PC-9 (cell line): ENCODE data around the gene ETFA.

Experiments used
- EZH2 ChIP-seq: fragments of 200-600 bp; sonication (generic); IDR thresholded peaks from 2 replicates; pipeline ENCODE4 v1.8.0; 2017; ENCODE audit warnings: antibody characterized with exemption, low read depth
- TF ChIP-seq, protein P1 (sequence below): fragments of 200-600 bp; sonication (generic); conservative IDR thresholded peaks from 2 replicates; pipeline ENCODE4 v1.6.1; 2017; ENCODE audit warnings: mixed run types, antibody characterized with exemption, mild to moderate bottlenecking, moderate library complexity

DNA sequence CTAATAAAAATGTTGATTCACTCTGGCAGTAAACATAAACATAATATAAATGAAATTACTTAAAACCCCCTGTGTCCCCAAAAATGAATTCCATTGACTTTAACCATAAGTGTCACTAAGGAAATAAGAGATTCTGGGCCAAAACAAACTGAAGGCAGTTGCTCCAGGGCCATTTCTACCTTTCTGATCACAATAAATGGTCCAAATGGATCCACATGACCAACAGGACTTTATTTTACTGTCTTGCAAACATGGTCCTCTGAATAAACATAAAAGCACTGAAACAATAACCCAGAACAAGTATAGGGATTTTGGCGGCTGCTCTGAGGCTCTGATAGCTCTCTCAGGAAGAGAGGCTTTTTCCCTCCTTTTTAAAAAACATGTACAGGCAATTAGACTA is 77.3 kb downstream of the ETFA start:
- TF ChIP-seq, protein P1, sequence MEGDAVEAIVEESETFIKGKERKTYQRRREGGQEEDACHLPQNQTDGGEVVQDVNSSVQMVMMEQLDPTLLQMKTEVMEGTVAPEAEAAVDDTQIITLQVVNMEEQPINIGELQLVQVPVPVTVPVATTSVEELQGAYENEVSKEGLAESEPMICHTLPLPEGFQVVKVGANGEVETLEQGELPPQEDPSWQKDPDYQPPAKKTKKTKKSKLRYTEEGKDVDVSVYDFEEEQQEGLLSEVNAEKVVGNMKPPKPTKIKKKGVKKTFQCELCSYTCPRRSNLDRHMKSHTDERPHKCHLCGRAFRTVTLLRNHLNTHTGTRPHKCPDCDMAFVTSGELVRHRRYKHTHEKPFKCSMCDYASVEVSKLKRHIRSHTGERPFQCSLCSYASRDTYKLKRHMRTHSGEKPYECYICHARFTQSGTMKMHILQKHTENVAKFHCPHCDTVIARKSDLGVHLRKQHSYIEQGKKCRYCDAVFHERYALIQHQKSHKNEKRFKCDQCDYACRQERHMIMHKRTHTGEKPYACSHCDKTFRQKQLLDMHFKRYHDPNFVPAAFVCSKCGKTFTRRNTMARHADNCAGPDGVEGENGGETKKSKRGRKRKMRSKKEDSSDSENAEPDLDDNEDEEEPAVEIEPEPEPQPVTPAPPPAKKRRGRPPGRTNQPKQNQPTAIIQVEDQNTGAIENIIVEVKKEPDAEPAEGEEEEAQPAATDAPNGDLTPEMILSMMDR = no peak
- no peak for TF ChIP-seq EZH2
